LNCaP clone FGC (cell line): ENCODE data around the gene CARD19.
"Not testable (repeated sequence)": the region's sequence is repeated elsewhere in the genome, so short reads cannot be mapped to it uniquely, and the experiment has no call there.

Experiments used
- DNase-seq: peaks from one replicate; pipeline ENCODE4 v3.0.0-alpha.2; 2011; ENCODE audit warnings: low read depth
- H3K4me3 ChIP-seq: 2 replicates; pipeline ENCODE4 v1.5.1; 2011; ENCODE audit warnings: mild to moderate bottlenecking, low read depth, low read length, control low read depth
- TF ChIP-seq, protein P1 (sequence below): IDR thresholded peaks from 2 replicates; pipeline ENCODE4 v1.5.1; 2012; ENCODE audit warnings: mild to moderate bottlenecking; ENCODE audit not compliant: control insufficient read depth, insufficient read depth; ENCODE audit errors: extremely low read depth

The CARD19 gene

GRCh38 chr9:93097511-93098201, 1.6 kb downstream of the CARD19 start:
- TF ChIP-seq, protein P1, sequence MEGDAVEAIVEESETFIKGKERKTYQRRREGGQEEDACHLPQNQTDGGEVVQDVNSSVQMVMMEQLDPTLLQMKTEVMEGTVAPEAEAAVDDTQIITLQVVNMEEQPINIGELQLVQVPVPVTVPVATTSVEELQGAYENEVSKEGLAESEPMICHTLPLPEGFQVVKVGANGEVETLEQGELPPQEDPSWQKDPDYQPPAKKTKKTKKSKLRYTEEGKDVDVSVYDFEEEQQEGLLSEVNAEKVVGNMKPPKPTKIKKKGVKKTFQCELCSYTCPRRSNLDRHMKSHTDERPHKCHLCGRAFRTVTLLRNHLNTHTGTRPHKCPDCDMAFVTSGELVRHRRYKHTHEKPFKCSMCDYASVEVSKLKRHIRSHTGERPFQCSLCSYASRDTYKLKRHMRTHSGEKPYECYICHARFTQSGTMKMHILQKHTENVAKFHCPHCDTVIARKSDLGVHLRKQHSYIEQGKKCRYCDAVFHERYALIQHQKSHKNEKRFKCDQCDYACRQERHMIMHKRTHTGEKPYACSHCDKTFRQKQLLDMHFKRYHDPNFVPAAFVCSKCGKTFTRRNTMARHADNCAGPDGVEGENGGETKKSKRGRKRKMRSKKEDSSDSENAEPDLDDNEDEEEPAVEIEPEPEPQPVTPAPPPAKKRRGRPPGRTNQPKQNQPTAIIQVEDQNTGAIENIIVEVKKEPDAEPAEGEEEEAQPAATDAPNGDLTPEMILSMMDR, result no peak
- no peak overlapping the region for H3K4me3 ChIP-seq
- DNase-seq, result no peak

DNA sequence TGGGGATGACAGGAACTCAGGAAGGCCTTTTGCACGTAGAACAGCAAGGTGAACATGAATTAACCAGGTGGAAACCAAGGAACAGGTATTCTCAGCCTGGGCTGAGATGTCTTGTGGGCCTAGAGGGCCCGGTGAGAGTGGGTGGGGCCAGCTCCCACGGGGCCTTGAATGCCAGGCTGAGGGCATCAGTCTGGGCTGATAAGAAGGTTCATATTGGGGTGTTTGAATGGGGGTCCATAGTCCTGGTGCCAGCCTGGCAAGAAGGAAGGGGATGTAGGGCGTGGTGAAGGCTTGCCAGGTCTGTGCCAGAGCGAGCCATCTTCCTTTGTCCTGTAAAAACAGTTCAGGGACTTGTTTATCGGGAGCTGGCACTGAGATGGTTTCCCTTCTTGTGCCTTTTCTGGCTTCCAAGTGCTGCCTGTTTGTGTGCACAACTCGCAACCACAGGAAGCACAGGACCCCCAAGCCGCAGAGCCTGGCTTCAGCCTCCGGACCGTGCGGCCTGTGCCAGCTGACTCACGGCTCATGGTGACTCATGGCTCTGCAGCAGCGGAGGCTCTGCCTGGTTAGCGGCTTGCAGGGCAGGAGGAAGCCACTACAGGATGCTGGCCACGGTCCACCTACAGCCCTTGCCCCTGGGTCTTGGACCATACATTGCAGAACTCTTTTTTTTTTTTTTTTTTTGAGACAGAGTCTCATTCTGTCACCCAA, 2.4 kb downstream of the CARD19 start:
- no peak overlapping the region for H3K4me3 ChIP-seq
- DNase-seq, result no peak
- TF ChIP-seq, protein P1, result no peak

- H3K4me3 ChIP-seq, result no peak overlapping the region
- TF ChIP-seq, protein P1, result no peak
- DNase-seq, result no peak
These were observed 3.7 kb downstream of the CARD19 start for GRCh38 chr9:93099551-93100275.

- TF ChIP-seq, protein P1, result no peak
- no peak for DNase-seq
- no peak overlapping the region for H3K4me3 ChIP-seq
These were observed 4.2 kb downstream of the CARD19 start for GRCh38 chr9:93100276-93100636.

DNA sequence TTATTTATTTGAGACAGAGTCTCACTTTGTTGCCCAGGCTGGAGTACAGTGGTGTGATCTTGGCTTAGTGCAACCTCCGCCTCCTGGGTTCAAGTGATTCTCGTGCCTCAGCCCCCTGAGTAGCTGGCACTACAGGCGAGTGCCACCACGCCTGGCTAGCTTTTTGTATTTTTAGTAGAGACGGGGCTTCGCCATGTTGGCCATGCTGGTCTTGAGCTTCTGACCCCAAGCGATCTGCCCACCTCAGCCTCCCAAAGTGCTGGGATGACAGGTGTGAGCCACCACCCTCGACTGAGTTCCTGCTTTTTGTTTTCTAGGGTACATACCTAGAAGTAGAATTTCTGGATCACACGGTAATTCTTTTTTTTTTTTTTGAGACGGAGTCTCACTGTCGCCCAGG, 5.1 kb downstream of the CARD19 start:
- not testable (repeated sequence) for H3K4me3 ChIP-seq, DNase-seq

- TF ChIP-seq, protein P1, result no peak
- no peak overlapping the region for H3K4me3 ChIP-seq
- DNase-seq, result no peak
These were observed 9.6 kb downstream of the CARD19 start for GRCh38 chr9:93105620-93106019.

DNA sequence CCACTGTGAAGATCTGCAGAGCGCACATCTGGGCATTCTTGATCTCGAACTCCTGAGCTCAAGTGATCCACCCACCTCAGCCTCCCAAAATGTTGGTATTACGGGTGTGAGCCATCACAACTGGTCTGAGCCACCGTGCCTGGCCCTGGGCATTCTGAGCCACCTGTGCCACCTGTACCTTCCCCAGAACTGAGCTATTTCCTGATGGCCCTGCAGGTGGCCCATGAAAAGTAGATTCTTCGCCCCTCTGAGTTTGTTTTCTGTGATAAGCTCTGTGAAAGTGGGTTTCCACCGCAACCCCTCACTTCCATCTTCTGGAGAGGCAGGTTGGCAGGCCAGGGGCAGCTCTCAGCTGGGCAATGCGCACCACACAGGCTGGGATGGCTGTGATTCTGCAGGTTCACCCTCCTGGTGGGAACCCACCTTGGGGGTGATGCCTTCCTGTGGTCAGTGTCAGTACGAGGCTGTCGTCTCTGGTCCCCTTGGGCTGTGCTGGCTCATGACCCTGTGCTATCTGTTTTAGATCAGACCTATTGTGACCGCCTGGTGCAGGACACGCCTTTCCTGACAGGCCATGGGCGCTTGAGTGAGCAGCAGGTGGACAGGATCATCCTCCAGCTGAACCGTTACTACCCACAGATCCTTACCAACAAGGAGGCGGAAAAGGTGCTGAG, 11.3 kb downstream of the CARD19 start:
- TF ChIP-seq, protein P1, result no peak
- no peak for DNase-seq
- H3K4me3 ChIP-seq, result no peak overlapping the region
